ENCODE results near the gene ST6GAL1.

DNA sequence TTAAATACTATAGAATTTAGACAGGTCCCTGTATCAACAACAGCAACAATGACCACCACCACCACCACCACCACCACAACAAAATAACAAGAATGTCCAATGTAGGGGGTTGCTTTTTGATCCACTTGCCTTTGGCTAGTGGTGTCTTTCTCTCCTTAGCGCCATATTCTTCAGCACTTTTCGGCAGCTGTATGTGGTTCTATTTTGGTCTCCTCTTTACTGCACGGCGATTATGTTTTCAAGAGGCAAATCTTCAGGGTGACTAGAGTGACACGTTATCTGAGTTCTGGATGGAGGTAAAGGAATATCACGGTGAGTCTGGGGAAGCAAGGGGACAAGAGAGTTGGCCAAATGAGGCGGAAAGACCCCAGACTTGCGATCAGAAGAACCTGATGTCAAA is 56.1 kb downstream of the ST6GAL1 start:
- TF ChIP-seq CTCF (IDR thresholded peaks at IDR 0.05) (no peak), POLR2A (IDR thresholded peaks at IDR 0.05) (no peak)
